Right lobe of liver (tissue), 6 donors: ENCODE data around the gene DRC7. TPM values are rescaled to one million over a fixed set of nuclear protein-coding genes. Genes with fewer than 3 reads are reported as not detected.

ENCODE experiments used
- ATAC-seq, 4 donors: fragments of 200-7000 bp; cut with Tn5 transposase; one replicate each; pipeline ENCODE4 v1.9.1; 2020; ENCODE audit warnings: mild to moderate bottlenecking in 4 of 4, moderate library complexity in 4 of 4
- DNase-seq, 3 donors: peaks; one replicate each; pipeline ENCODE4 v3.0.0-alpha.2; 2020
- H3K27ac ChIP-seq, 3 donors: fragments of 200-600 bp; one replicate each; pipeline ENCODE4 v1.8.0; 2022
- H3K27me3 ChIP-seq, 2 donors: fragments of 200-600 bp; one replicate each; pipeline ENCODE4 v1.8.0; 2022
- H3K36me3 ChIP-seq, 4 donors: fragments of 200-600 bp; sonication (generic) in 1 of 4; one replicate each; pipeline versions ENCODE4 v1.5.1 to v1.8.0; 2017 to 2022; ENCODE audit warnings: control low read depth in 1 of 4
- H3K4me1 ChIP-seq, 4 donors: fragments of 200-600 bp; sonication (generic) in 1 of 4; one replicate each; pipeline versions ENCODE4 v1.5.1 to v1.8.0; 2017 to 2022; ENCODE audit warnings: control low read depth in 1 of 4
- H3K4me3 ChIP-seq, 3 donors: fragments of 200-600 bp; one replicate each; pipeline ENCODE4 v1.8.0; 2022
- H3K9me3 ChIP-seq, 4 donors: fragments of 200-600 bp; sonication (generic) in 1 of 4; one replicate each; pipeline versions ENCODE4 v1.5.1 to v1.8.0; 2017 to 2022; ENCODE audit warnings: control low read depth in 1 of 4
- CTCF ChIP-seq, 4 donors: fragments of 200-600 bp in 3 of 4; fragments of 450-650 bp in 1 of 4; IDR thresholded peaks; one replicate each; pipeline versions ENCODE4 v1.5.1 to v1.8.0; 2016 to 2022; ENCODE audit warnings: antibody characterized with exemption in 4 of 4, mild to moderate bottlenecking in 2 of 4
- POLR2A ChIP-seq: fragments of 450-650 bp; IDR thresholded peaks from one replicate; pipeline ENCODE4 v1.6.1; 2017; ENCODE audit warnings: antibody characterized with exemption, mild to moderate bottlenecking
- WGBS: methylation state at CpG from one replicate; pipeline ENCODE4 v1.1.6; 2018; ENCODE audit warnings: low coverage, low lambda C conversion rate; ENCODE audit not compliant: insufficient coverage; ENCODE audit errors: missing lambda C conversion rate; 5-methylcytosine and 5-hydroxymethylcytosine counted together
- intact Hi-C, 2 donors: fragments of 100-400 bp; cut with DNase I; formaldehyde crosslinking; loops; one replicate each; pipeline versions ENCODE4 v1.11.2 to v1.14.1; 2022
- total RNA-seq, 6 experiments: library from RNA; depleted of rRNA in 2 of 6; stranded (reverse); fragments of >200 nt in 2 of 6; fragmentation: NEBNext Ultra II Directional in 3 of 6; extraction: Animal tissue kit (Norgen Biotek cat#: 25700) in 3 of 6; gene quantifications; one replicate each; pipeline versions ENCODE4 v1.1.0 to v1.2.4, GENCODE V29; 2016 to 2023
- donor health status: DM: no; HTN: yes; CAD: no.
- donor health status: DM: no; HTN: no; CAD: no.
- donor health status: DM: no; HTN: no; CAD: no.
- donor health status: DM: no; HTN: yes; CAD: no.
- donor health status: DM: no; HTN: yes; CAD: no.

Gene DRC7
- total RNA-seq, 6 experiments from 2014 or later: 0.06 to 0.37 (median 0.19) TPM

- Histone ChIP-seq H3K4me1 (peaks cover 0 to 25% (median 8%) of the 10 kb centered on the region in 4 donors), H3K4me3 (no peak overlapping the region), H3K36me3 (no peaks in the 10 kb centered on the region), H3K27me3 (no peaks in the 10 kb centered on the region), H3K9me3 (no peaks in the 10 kb centered on the region), H3K27ac (peak overlapping the region in 1 of 3 donors; percentile 10)
- peak in 1 of 3 donors; percentile 42 for DNase-seq
- ATAC-seq: no peak
- 56% methylated on average over 10 of the region's 13 CpGs for WGBS
- TF ChIP-seq CTCF (IDR thresholded peaks at IDR 0.05) (no peak), POLR2A (no peak)
- intact Hi-C loops: no loop called here
Measured at GRCh38 chr16:57689762-57690558, 4.6 kb upstream of the DRC7 start.

- TF ChIP-seq CTCF (IDR thresholded peaks at IDR 0.05): no peak
- TF ChIP-seq POLR2A: no peak
- no peaks in the 10 kb centered on the region for H3K27me3 ChIP-seq
- WGBS: 59% methylated on average over 2 of the region's 4 CpGs
- ATAC-seq: no peak
- no peak for DNase-seq
- intact Hi-C loops: no loop called here
- H3K27ac ChIP-seq: no peak overlapping the region
- H3K9me3 ChIP-seq: no peaks in the 10 kb centered on the region
- no peaks in the 10 kb centered on the region for H3K36me3 ChIP-seq
- peaks cover 0 to 26% (median 8%) of the 10 kb centered on the region in 4 donors for H3K4me1 ChIP-seq
- H3K4me3 ChIP-seq: no peak overlapping the region
Measured at GRCh38 chr16:57690782-57691471, 3.7 kb upstream of the DRC7 start.

GRCh38 chr16:57692636-57693035 is 2.0 kb upstream of the DRC7 start:
- ATAC-seq (no peak), DNase-seq (no peak)
- WGBS: no CpG with 5 or more reads among the region's 2 CpGs
- peaks cover 0 to 26% (median 8%) of the 10 kb centered on the region in 4 donors for H3K4me1 ChIP-seq
- H3K27ac ChIP-seq: no peak overlapping the region
- intact Hi-C loops: no loop called here
- H3K9me3 ChIP-seq: no peaks in the 10 kb centered on the region
- no peaks in the 10 kb centered on the region for H3K36me3 ChIP-seq
- H3K27me3 ChIP-seq: no peaks in the 10 kb centered on the region
- TF ChIP-seq CTCF (IDR thresholded peaks at IDR 0.05) (no peak), POLR2A (no peak)
- H3K4me3 ChIP-seq: no peak overlapping the region

GRCh38 chr16:57693550-57693949 is 1.1 kb upstream of the DRC7 start:
- intact Hi-C loops: no loop called here
- peak overlapping the region in 2 of 3 donors; percentile 41 to 73 for H3K27ac ChIP-seq

More at GRCh38 chr16:57693550-57693949, 1.1 kb upstream of the DRC7 start:
- DNase-seq (no peak), ATAC-seq (no peak)
- Histone ChIP-seq H3K4me3 (no peak overlapping the region), H3K27me3 (no peaks in the 10 kb centered on the region), H3K36me3 (no peaks in the 10 kb centered on the region), H3K9me3 (no peaks in the 10 kb centered on the region), H3K4me1 (peaks cover 0 to 25% (median 8%) of the 10 kb centered on the region in 4 donors)
- TF ChIP-seq POLR2A (no peak), CTCF (IDR thresholded peaks at IDR 0.05) (no peak)
- no CpG with 5 or more reads among the region's 4 CpGs for WGBS
